HG02588 (cell line): ENCODE measurements around the gene TPSG1.
"Not testable (repeated sequence)": the region's sequence is repeated elsewhere in the genome, so short reads cannot be mapped to it uniquely, and the experiment has no call there.

Experiments
- ATAC-seq: cut with Tn5 transposase; IDR thresholded peaks from one replicate; pipeline ENCODE4 v1.9.1; 2021; ENCODE audit warnings: mild to moderate bottlenecking, moderate library complexity; ENCODE audit not compliant: unreplicated experiment

TPSG1 gene

DNA sequence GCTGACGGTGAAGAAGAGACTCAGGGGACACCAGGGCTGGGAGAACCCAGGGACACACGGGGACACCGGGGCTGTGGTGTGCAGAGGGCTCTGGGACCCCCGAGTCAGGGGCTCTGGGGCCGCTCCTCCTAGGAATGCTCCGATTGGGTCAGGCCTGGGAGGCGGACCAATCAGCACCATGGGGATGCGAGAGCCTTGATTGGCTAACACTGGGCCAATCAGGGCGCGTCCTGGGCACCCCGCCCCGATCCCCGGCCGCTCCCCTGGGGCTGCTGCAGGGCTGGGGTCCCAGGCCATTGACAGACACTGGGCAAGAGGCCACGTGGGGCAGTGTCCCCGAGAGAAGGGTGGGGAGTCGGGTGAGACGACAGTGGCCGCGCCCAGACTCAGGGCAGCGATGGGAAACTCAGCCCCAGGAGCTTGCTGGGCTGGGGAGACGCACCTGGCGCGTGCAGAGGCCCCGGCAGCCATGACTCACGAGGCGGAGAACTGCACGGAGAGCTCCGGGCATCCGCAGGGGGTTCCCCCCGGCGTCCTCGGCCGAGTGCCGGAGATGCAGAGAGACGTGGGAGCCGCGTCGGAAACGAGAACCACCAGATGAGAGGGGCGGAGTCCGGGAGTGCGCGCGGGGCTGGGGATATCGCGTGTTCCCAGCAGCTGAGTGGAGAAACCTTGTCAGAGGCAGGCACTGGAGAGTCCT, 7.1 kb upstream of the TPSG1 start:
- ATAC-seq: not testable (repeated sequence)

DNA sequence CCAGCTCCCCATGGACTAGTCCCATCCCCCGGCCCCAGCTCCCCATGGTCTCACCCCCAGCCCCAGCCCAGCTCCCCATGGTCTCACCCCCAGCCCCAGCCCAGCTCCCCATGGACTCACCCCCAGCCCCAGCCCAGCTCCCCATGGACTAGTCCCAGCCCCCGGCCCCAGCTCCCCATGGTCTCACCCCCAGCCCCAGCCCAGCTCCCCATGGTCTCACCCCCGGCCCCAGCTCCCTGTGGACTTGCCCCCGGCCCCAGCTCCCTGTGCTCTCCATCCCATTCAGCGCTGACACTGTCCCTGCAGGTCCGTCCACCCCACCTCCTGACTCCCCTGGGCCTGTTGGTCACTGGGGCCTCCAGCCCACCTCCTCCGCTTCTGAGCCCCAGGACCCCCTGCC, 6.2 kb upstream of the TPSG1 start:
- not testable (repeated sequence) for ATAC-seq

DNA sequence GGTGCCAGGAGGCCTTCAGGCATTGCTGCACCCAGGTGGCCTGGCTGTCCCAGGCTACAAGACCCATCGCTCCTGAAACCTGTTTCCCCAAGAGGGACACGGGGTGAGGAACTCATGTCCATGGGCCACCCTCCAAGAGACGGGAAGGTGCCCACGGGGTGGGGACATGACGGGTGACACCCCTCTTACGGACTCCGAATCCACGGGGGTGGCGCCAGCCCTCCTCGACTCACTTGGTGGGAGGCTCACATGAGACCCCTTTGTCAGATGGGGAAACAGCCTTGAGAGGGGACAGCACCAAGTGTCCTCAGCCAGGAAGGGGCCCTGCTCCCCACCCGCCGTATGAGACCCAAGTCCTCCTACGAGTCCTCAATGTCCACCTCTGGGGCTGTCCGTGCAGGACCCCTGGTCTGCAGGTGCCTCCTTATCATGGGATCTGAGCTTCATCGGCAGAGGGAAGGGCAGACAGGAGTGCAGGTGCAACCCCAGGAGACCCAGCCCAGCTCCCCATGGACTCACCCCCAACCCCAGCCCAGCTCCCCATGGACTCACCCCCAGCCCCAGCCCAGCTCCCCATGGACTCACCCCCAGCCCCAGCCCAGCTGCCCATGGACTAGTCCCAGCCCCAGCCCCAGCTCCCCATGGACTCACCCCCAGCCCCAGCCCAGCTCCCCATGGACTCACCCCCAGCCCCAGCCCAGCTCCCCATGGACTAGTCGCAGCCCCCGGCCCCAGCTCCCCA, 5.6 kb upstream of the TPSG1 start:
- ATAC-seq: not testable (repeated sequence)

DNA sequence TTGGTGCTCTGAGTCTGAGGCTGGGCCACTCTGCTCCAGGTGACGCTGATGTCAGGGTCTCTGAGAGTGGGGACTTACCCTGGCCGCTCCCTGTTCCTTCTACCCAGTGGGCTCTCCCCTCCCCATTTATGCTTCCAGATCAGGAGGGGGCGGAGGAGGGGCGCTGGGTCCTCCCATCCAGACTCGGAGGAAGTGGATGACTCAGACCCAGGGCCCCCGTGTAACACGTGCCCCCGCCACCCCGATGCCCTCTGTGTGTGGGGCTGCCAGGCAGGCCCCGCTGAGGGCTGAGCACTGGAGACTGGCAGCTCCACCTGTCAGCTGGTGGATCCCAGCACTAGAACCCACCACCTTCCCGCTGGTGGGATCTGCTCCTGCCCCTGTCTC, 5.0 kb upstream of the TPSG1 start, which contains the start of gene TPSB2:
TSS of gene TPSB2 (minus strand) at position 101 of the 387 bp plus-strand sequence. CDS start 233 bp downstream, outside the sequence.
- ATAC-seq: not testable (repeated sequence)

DNA sequence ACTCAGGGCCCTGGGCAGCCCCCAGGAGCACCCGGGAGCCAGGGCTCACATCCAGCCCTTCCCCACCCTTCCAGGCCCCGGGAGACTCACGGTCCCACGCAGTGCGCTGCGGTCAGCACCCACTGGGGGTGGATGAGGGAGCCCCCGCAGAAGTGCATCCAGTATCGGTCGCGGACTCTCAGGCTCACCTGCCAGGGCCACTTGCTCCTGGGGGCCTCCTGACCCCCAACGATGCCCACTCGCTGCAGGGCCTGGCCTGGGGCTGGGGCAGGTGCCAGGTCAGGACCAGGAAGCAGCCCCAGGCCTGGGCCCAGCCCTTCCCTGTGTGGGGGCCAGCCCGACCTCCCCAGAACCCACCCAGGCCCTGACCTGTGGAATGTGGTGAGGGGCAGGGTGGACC, 4.4 kb upstream of the TPSG1 start:
- ATAC-seq: not testable (repeated sequence)

DNA sequence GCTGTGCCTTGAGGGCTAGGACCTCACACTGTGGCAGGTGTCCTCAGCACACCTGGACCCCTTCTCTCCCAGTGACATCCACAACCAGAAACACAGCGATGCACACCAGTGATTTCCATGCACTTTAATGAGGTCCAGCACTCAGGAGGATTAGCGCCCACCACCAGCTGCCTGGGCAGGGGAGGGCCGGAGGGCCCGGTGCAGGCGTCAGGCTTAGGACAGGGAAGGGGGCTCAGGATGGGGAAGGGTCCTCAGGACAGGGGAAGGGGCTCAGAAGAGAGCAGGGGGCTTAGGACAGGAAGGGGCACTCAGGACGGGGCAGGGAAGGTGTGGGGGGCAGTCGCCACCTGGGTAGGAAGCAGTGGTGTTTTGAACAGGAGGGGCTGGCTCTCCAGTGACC, 3.2 kb upstream of the TPSG1 start:
- not testable (repeated sequence) for ATAC-seq

DNA sequence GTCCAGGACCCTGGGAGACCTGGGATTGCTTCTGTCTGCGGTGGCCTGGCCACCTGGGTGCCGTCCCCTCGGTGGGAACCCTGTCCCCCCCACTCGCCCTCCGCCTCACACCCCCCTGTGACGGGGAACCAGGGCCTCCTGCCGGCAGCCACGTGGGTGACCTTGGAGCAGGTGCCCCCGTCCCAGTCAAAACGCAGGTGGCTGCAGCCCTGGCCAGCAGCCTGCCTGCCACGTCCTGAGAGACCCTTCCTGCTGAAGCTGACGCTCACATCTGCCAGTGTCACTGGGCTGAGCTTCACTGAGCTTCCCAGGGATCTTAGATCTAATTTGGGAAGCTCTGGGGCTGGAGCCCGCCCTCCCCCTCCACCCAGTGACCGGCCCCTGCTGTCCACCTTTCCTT, 1.6 kb upstream of the TPSG1 start:
- not testable (repeated sequence) for ATAC-seq

GRCh38 chr16:1225728-1226311, 752 bp upstream of the TPSG1 start:
- not testable (repeated sequence) for ATAC-seq

GRCh38 chr16:1224558-1224957, 510 bp downstream of the TPSG1 start:
- no peak for ATAC-seq

DNA sequence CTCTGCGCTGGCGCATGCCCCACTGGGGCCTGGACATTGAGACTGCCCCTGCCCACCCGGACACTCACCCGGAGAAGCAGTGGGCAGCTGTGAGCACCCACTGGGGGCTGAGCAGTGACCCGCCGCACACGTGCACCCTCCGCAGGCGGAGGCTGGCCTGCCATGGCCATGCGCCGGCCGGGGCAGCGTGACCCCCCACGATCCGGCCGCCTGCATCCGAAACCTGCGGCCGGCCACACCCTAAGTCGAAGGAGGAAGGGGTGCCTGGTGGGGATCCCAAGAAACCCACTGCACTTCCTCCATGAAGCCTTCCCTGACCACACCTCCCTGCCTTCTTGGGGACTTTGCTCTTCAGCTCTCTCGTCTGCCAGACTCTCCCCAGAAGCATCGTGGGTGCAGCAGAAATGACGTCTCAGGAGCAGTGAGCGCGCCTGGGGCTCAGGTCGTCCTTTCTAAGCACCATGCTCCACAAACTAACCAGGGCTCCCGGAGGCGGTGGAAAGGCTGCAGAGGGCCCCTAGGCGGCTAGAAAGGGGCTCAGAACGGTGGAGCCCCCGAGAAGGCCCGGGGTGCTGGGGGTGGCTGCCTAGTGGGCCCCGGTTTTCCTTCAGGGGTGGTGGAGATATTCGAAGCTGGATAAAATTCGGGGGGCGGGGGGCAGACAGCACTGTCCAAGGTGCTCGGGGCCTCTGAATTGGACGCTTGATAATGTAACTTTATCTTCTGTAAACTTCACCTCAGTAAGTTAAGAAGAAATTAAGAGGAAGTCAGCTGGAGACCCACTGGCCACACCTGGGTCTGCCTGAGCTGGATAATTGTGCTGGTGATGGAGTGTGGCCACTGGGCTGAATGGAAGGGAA, 1.5 kb downstream of the TPSG1 start:
- no peak for ATAC-seq

DNA sequence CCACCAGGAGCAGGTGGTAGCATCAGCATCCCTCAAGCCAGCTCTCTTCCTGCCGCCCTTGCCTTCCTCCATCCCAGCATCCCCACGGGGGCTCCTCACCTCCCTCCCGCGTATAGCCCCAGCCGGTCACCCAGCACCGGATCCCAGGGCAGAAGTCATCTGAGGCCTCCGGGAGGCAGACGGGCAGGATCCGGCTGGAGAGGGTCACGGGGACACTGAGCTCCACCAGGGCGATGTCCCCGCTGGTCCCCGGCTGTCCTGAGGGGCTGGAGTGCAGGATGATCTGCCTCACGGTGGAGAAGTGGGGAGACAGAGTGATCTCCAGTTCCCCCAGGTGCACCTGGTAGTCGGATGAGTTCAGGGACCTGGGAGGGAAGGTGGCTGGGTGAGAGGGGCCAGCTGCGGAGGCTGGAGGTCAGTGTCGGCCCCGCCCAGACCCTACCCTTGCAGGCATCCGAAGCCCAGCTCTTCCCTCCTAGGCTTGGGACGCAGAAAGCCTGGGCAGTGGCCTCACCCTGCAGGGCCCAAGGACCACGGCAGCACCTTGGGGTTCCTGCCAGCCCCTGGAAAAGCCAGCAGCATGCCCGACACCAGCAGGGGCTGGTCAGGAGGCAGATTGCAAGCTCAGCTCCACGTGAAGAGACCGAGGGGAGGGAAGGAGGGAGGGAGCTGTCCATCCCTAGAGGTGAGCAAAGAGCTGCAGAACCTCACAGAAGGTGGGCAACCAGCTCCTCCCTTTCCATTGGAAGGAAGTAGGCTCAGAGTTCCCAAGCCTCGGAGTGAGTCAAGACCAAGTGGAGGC, 2.3 kb downstream of the TPSG1 start:
- no peak for ATAC-seq

DNA sequence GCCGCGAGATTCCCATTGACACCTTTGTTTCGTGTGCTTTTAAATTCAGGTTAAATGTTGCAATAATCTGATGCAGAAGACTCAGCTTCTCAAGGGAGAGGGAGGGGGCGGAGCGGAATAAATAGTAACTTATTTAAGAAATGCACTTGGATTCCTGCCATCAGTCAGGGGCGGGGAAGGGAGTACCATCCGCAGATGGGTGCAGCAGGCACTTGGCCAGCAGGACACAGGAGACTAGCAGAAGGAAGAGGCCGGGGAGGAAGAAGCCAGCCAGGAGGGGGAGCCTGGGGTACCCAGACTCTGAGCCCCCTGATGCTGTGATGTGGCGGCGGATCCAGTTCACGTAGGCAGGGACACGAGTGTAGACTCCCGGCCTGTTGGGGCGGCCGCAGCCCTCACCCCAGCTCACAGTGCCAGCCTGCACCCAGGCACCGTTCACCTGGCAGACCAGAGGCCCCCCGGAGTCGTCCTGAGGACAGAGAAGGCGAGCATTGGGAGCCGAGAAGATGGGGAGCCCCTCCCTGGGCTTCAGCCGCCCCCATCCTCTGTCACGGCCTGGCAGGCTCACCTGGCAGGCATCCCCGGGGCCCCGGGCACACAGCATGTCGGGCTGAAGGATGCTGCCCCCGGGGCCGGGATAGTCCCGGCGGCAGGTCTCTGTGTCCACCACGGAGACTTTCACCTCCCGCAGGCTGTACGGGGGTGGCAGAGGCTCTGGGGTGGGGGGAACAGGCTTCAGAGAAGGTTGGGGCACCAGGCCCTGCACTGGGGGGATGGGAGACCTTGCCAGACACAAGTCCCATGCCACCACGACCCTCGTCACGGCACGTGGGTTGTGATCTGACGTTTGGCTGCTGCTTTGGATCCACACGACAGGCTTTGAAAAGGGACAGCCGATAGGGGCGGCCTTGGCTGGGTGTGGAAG, 3.2 kb downstream of the TPSG1 start:
- ATAC-seq: no peak

GRCh38 chr16:1220841-1221627, 4.0 kb downstream of the TPSG1 start:
- no peak for ATAC-seq

DNA sequence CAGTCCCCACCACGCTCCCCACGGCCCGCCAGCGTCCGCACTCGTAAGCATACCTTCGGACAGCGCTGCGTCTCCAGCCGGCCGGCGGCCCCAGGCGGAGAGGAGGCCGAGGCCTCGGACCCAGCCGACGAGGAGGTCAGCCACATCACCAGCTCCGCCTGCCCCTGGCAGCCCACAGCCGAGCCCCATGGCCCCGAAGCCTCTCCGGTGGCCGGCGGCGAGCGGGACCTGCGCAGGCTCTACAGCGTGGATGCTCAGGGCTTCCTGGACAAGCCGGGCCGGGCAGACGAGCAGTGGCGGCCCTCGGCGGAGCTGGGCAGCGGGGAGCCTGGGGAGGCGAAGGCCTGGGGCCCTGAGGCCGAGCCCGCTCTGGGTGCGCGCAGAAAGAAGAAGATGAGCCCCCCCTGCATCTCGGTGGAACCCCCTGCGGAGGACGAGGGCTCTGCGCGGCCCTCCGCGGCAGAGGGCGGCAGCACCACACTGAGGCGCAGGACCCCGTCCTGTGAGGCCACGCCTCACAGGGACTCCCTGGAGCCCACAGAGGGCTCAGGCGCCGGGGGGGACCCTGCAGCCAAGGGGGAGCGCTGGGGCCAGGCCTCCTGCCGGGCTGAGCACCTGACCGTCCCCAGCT, 4.9 kb downstream of the TPSG1 start:
- ATAC-seq: no peak

GRCh38 chr16:1218930-1219611, 6.0 kb downstream of the TPSG1 start:
- ATAC-seq: no peak

DNA sequence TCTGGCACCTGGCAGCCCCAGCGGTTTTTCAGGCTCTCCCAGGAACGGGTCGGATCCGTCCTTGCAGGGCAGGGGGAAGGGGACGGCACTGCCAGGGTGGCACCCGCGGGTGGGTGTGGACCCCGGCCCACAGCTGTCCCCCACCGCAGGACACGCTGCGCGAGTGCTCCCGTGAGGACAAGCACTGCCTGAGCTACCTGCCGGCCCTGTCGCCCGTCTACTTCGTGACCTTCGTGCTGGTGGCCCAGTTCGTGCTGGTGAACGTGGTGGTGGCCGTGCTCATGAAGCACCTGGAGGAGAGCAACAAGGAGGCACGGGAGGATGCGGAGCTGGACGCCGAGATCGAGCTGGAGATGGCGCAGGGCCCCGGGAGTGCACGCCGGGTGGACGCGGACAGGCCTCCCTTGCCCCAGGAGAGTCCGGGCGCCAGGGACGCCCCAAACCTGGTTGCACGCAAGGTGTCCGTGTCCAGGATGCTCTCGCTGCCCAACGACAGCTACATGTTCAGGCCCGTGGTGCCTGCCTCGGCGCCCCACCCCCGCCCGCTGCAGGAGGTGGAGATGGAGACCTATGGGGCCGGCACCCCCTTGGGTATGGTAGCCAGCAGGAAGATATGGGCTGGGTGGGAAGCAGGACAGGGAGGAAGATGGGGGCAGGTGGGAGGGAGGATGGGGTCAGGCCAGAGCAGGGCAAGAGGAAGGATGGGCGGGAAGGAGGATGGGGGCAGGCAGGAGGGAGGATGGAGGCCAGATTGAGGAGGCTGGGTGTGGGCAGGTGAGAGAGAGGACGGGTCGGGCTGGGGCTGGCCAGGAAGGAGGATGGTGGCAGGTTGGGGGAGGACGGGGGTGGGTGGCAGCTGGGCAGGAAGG, 6.8 kb downstream of the TPSG1 start:
- no peak for ATAC-seq
